Epidermal melanocyte (primary cell): ENCODE results near the gene COL26A1.

ENCODE experiments used
- DNase-seq: peaks from one replicate; pipeline ENCODE4 v3.0.0; 2011; ENCODE audit warnings: low spot score; ENCODE audit not compliant: insufficient read length

The COL26A1 gene

DNA sequence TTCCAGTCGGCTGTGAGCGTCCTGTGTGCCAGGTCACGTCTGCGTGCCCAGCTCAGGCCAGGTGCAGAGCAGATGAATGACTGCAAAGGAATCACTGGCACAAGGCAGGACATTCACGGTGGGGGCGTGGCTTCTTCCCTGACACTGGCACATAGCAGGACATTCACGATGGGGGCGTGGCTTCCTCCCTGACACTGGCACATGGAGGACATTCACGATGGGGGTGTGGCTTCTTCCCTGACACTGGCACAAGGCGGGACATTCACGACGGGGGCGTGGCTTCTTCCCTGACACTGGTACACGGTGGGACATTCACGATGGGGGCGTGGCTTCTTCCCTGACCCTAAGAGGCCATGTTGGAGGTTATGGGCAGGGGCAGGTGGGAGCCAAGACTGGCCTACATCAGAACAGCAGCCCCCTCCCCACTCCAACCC, 202.1 kb downstream of the COL26A1 start:
- no peak for DNase-seq

DNA sequence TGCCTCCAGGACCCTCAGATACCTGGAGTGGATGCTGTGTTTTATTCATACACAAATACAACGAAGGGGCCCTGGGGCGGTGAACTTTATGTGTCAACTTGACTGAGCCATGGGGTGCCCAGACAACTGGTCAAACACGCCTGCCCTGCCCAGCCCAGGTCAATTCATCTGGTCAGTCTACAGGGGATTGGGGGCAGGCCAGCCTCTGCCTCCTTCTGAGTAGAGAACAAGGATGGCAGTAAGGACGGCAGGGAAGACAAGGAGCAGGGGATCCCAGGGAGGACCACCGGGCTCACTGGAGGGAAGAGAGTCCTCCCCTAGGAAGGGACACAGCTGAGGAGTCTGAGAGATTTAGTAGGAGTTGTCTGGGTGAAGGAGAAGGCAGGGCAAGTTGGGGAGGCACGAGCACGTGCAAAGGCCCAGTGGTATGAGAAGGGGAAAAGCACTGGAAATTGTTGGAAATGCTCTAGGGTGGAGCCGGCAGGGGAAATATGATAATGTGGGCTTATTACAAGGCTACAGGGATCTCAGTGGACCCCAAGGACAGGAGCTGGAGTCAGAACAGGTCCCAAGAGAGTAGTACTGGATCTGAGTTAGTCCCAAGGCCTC, 203.0 kb downstream of the COL26A1 start:
- DNase-seq, result no peak

DNA sequence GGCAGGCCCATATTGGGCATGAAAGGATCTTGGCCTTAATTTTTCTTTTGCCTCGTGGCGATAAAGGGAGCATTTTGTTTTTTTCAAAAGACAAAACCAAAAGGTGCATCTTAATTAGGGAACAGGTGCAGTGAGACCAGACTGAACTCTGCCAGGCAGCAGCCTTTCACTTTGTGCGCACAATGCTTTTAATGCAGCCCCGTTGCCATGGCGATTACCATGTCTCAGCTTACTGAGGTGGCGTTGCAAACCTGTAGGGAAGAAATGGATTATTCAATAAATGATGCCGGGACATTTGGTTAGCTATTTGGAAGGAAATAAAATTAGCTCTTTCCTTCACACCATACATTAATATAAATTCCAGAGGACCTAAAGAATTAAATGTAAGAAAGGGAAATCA, 204.6 kb downstream of the COL26A1 start:
- no peak for DNase-seq

DNA sequence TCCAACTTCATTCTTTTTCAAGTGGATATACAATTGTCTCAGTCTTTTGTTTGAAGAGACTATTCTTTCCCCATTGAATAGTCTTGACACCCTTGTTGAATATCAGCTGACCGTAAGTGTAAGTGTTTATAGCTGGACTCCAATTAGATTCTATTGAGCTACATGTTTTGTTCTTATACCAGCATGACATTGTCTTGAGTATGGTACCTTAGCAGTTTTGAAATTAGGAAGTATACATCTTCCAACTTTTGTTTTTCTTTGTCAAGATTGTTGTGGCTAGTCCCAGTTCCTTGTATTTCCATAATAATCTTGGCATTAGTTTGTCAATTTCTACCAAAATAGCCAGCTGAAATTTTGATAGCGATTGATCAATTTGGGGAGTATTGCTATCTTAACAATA, 209.5 kb downstream of the COL26A1 start:
- no peak for DNase-seq

DNA sequence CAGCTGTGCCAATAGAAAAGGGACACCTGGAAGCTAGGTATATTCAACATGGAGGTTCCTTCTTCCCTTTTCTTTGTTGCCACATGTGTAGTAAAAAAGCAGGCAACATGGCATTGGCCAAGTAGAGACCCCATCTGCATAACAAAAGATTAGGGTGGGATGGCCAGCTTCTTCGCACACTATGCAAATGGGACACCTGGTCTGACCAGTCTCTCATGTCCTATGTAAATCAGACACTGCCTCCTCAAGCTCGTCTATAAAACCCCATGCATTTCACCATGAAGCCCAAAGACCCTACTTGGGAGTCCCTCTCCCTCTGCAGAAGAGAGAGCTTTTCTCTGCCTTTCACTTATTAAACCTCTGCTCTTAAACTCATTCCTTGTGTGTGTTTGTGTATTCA, 212.5 kb downstream of the COL26A1 start:
- DNase-seq, result no peak

DNA sequence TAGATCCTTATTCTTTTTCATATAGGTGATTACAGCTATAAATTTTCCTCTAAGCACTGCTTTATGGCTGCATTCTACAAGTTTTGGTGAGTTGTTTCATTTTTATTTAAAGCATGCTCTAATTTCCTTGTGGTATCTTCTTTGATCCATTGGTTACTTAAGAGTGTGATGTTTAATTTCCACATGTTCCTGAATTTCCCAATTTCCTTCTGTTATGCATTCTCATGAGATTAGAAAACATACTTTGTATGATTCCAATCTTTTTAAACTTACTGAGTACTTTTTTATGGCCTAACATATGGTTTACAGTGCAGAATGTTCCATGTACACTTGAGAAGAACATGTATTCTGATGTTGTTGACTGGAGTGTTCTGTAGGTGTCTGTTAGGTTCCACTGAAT, 213.0 kb downstream of the COL26A1 start:
- DNase-seq, result no peak

DNA sequence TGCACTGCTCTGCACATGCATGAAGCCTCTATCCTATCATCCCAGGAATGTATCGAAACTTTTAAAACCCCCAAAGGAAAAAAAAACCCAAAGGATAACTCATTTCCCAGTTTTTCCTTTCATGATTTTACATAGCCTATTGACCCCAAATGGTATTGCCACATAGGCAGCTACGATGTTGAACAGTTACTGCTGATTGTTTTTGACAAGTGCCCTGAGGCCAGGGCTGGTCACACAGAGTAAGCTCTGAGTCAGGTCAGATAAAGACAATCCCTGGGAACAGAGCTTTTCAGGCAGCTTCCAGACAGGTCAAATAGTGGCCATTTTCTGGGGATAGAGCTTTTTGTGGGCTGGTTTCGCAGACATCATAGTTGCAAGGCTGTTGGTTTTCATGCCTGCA, 214.3 kb downstream of the COL26A1 start:
- no peak for DNase-seq

DNA sequence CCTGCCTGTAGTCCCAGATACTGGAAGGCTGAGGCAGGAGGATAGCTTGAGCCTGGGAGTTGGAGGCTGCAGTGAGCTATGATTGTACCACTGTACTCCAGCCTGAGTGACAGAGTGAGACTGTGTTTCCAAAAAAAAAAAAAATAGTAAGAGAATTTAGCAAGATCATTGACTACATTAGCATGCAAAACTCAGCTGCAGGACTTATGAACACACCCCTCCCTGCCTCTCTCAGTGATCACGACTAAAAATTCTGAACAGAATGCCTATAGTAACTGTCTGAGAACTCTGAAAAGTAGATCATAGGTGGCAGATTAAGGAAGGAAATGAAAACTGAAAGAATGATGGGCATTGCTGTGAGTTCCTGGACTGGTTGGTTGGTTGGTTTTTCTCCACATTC, 215.9 kb downstream of the COL26A1 start:
- no peak for DNase-seq

DNA sequence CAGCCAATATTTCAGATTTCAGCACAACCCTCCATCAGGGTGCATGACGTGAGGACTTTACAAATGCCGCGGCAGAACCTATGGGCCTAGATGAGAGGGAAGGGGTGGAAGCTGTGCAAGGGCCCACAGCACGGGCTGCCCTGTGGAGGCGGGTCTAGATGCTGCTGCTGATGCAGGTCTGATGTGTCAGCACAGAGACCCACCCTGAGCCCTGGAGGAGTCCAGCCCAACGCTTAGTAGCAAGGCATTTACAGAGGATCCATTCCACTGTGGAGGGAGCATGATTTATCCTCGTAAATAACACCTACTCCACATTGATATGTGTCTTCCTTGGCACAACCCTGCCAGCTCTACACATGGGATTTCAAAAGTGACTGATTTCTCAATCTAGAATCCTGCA, 217.9 kb downstream of the COL26A1 start:
- no peak for DNase-seq

DNA sequence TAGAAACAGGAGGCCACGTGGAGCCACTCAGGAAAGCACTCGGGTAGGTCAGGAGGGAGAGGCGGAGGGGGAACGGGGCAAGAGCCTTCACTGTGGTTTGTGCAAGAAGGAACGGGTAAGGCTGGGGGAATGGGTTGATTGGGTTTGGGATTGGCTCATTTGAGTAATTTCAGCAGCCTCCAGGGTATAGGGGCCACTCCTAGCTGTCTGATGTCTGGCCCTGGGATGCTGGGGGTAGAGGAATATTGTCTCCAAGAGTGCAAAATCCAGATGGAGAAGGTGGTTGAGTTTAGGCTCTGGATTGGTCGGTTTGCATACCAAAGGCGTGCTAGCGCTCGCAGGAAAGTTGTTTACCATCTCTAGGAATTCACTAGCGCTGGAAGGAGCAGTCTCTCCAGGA, 219.2 kb downstream of the COL26A1 start:
- no peak for DNase-seq

DNA sequence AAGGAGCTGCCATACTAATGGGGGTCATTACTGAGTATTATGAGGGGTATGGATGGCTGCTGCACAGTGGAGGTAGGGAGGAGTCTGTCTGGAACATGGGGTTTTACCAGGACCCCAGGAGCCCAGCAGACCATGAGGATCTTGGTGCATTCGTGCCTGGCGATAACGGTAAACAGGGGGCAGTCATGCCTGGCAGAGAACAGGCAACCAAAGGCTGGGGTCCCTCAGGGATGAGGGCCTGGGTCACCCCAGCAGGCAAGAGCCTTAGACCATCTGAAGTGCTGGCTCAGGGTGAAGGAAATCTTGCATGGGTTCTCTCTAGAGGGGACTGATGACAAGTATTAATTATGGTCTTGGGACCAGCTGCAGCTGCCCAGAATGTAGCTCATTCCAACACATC, 220.3 kb downstream of the COL26A1 start:
- no peak for DNase-seq

DNA sequence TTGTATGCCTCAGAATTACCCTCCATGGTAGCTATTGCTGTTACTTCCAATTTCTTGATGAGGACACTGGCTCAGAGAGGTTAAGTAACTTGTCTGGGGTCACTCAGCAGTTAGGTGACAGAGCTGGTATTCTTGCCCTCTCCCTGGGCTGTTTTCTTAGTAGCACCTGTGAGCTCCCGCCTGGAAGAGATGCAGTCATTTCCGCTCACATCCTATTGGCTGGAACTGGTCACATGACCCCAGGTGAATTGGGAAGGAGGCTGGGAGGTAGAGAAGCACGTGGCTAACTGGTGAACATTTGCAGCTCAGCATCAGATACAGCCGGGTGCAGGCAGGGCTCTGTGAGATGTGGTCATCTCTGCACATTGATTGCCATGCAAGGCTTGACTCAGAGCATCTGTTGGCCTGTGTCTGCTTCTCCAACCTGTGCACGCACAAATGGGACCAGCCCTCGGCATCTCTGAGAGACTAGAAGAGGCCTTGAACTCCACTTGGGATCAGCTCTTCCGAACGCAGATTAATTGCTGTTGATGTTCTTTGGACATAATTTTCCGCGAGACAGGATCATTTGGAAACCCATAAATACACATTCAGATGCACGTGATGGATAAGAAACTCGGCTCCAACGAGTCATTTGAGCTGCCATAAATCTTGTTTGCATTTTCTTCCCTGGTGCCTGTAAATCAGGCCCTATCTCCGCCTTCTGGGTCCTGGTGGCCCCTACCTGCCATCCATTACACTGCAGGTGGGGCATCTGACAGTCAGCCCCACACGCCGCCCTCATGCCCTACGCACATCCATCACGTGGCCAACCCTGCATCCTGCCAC, 223.6 kb downstream of the COL26A1 start:
- DNase-seq, result no peak

DNA sequence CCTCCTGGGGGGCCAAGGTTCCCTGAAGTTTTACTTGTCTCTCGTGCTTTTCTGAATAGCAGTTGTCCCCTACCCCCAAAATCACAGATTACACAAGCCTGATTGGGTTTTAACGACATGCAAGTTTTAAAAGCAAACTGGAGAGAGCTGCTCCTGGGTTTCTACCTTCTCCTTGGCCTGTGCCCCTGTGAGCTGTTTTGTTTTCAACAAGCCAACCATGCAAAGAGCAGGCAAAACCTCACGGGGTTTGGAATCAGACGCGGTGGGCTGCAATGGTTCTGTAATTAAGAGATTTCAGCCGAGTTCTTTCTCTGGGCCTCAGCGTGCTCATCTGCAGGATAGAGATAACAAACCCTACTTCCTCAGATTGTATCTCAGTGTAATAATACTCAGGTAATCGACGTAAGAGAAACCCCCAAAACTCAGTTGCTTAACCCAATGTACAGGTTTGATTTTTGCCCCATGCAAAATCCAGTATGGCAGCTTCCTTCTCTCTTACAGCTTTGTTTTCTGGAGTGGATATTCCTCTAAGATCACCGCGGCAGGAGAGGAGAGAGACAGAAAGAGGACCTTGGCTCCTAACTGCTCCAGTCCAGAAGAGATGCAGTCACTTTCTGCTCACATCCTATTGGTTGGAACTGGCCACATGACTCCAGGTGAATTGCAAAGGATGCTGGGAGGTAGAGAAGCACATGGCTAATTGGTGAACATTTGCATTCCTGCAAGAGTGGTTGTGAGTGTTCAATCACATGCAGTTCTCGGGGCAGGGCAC, 224.4 kb downstream of the COL26A1 start:
- no peak for DNase-seq

DNA sequence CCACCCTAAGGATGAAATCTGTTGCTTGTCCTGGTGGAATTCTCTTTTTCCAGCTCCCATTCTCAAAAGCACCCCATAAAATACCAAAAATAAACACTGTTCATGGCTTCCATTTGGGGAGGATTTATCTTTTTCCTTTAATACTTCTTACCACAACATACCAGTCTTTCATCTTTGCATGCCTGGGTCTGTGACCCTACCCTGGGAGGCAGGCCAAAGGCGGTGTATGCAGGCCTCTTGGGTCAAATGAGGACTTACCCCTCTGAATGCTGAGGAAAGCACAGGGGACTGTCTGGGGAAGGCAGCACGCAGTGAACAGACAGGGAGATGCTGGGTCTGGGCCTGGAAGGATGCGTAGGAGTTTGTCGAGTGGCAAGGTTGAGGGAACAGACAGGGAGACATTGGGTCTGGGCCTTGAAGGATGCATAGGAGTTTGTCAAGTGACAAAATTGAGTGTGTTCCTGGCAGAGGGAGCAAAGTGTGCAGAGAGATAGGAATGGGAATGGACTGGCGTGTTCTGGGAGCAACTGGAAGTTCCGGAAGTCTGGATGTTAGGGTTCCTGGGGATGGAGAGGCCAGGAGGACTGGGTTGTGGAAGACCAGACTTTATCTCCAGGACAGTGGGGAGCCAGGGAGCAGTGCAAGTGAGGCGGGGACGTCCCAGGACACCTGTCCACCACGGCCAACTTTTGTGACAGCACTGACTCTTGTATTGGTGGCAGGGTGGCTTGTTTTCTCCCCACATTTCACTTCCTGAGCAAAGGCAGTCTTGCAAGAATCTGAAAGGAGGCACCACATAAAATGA, 225.7 kb downstream of the COL26A1 start:
- no peak for DNase-seq

DNA sequence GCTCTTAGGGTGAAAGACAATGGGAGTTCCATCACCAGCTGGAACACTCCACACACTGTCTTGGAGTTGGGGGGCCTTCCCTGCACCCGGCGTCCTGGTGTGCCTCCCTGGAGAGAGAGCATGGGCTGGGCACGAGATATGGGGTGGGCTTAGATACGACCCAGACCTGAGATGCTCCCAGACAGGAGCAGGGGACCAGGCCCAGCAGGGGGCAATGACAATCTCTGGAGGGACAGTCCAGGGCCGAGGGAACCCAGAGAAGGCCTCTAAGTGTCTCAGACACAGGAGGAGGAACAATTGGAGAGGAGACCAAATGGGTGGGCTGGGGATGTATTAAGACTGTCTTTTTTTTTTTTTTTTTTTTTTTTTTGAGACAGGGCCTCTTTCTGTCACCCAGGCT, 226.4 kb downstream of the COL26A1 start:
- DNase-seq, result no peak

DNA sequence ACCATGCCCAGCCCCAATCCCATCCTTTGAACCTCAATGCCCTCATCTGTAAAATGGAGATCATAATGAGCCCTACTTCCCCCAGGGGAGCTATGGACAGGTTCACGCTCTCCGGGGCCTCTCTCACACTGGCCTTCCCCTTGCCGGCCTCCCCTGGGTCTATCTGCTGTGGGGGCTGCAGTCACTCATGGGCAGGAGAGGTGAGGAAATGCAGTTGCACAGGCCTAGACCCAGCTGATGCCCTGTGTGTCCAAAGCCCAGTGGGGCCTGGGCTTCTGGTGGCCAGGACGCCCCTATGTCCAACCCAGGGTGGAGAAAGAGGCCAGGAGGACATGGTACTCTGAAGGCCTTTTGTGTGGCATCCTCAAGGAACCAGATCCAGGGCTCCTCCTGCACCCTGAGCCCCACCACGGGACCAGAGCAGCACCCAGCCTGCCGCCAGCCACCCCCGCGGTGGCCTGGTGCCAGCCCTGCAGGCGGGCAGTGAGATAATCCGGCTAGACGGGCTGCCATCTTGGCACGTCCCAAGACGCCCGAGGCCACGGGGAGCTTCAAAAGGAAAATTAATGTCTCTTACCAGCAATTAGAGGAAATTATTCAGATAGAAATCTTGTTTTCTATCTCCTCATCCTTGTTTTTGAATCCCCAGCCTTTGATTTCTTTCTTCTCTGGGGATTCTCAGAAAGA, 227.4 kb downstream of the COL26A1 start:
- DNase-seq, result no peak

DNA sequence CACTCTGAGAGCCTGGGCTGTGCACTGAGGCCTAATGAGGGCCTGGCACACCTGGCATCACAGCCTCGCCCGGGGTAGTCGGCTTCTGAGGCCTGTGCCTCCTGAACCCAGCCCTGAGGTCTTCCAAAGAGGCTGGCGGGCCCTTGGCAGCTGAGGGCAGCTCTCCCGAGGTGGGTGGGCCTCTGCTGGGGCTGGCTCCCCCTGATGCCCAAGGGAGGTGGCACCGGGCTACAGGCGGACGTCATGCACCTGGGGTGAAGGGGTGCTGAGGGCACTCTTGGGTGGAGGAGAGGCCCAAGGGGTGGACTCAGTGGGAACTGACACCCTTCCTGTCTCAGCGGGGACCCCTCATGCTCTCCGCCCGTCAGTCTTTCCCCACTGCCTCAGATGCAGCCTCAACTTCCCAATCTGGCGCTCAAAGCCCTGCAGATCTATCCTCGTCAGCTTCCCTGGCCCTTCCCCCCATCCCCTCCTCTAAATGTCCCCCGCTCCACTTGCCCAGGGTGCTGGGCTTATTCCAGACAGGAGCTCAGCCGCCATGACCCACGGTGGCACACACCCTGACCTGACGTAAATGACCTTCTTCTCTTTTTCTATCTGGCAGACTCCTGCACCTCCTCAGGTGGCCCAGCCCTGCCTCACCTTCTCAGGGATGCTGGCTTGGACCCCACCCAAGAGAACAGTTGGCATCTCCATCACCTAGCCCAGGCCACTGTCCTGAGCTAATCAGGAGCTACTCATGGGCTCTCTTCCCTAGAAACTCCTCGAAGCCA, 228.2 kb downstream of the COL26A1 start:
- DNase-seq, result no peak

DNA sequence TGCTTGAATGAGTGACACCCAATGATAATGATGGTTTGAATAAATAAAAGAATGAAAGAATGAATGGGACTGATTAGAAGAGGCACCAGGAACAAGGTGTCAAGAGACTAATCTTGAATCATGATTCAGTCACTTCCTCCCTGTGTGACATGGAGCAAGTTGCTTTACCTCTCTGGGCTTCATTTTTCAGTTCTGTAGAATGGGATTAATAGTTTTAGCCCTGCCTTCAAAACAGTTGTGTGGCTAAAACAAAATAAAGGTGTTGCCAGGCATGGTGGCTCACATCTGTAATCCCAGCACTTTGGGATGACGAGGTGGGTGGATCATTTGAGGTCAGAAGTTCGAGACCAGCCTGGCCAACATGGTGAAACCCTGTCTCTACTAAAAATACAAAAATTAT, 228.8 kb downstream of the COL26A1 start:
- DNase-seq, result no peak

DNA sequence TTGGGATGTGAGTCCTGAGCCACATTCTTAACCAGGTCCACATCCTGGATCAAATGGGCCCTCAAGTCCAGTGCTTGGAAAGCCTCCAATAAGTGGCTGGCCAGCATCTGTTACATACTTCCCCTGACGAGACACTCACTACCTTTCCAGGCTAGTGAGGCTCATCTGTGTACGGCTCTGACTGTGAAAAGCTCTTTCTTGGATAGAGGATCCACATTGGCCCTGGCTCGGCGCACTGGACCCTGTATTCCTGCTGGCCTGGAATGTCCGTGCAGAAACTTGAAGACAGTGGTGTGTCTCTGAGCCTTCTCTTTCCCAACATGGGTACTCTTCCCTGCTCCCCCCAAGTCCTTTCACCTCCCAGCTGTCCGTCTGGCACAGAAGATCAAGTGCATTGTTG, 230.9 kb downstream of the COL26A1 start:
- DNase-seq, result no peak

DNA sequence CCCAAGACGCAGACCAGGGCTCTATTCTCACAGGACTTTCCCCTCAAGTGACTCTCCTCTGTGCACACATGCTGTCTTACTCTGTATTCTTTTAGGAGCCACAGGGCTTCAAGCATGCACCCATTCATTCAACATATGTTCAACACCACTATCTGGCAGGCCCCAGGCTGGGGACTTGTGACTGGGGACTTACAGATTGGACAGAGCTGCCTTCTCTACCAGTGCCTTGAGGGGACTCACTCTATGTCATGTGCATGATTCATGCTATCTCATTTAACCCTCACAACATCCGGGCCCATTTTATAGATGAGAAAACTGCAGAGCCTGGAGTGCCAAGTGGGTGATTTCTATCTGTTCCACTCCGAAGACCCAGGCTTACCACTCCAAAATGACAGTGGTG, 232.1 kb downstream of the COL26A1 start:
- no peak for DNase-seq
